H1 (cell line): ENCODE results near the gene KCNJ2. TPM values are rescaled to one million over a fixed set of nuclear protein-coding genes. Genes with fewer than 3 reads are reported as not detected.

Source experiments
- USF2 ChIP-seq: IDR thresholded peaks from 2 replicates; pipeline ENCODE4 v1.6.1; 2011; ENCODE audit warnings: low read length, improper control_type of control experiment
- polyA plus RNA-seq, 7 experiments: library from polyadenylated mRNA; depleted of rRNA in 3 of 7; stranded (reverse) in 5 of 7; unstranded in 2 of 7; fragments of >200 nt in 5 of 7; fragments of 200-250 nt in 2 of 7; gene quantifications; 1 replicate in 5 of 7; 2 replicates in 1 of 7; 4 replicates in 1 of 7; pipeline versions ENCODE4 v1.2.1 to v1.2.3, GENCODE V29; 2011 to 2013; ENCODE audit warnings: missing spikeins in 2 of 7, mixed read lengths in 2 of 7
- total RNA-seq: library from RNA; stranded (reverse); fragmentation: NEBNext Ultra II Directional; extraction: Animal tissue kit (Norgen Biotek cat#: 25700); gene quantifications from 2 replicates; pipeline ENCODE4 v1.2.1, GENCODE V29; 2021

The KCNJ2 gene
- total and polyA plus RNA-seq, 2 of the 8 experiments (the other 6 are each of a cell fraction or from before 2014, with no cell fraction given), result 0.23 to 0.76 TPM

GRCh38 chr17:70139449-70139993 is 29.8 kb upstream of the KCNJ2 start (continued):
- TF ChIP-seq USF2, result no peak
- TF ChIP-seq, all 59 proteins: peak for 0
